Inferior parietal cortex (tissue), 1 donor: Measurements from ENCODE around the gene NRG3.

Experiments
- DNase-seq: peaks from one replicate; pipeline ENCODE4 v3.0.0-alpha.2; 2016; ENCODE audit errors: extremely low spot score

NRG3 gene

GRCh38 chr10:82211346-82211745 is 336.4 kb downstream of the NRG3 start:
- DNase-seq = no peak

- no peak for DNase-seq
Measured at GRCh38 chr10:82212753-82213152, 337.8 kb downstream of the NRG3 start.

DNA sequence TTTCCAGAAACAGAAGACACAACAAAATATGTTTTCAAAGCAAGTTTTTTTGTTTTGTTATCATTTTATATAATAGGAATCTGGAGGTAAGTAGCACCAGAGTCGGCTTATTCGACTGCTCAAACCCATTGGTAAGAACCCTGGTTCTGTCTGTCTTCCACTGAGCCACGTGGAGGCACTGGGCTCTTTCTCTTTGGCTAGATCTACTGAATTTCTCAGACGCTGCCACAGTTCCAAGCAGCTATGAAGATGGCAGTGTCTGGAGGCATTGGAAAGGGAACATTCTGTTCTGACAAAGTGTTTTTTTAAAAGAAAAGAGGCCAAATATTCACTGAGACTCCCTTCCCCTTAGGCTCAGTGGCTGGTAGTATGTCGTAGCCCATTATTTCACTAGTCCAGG is 338.8 kb downstream of the NRG3 start:
- no peak for DNase-seq

DNA sequence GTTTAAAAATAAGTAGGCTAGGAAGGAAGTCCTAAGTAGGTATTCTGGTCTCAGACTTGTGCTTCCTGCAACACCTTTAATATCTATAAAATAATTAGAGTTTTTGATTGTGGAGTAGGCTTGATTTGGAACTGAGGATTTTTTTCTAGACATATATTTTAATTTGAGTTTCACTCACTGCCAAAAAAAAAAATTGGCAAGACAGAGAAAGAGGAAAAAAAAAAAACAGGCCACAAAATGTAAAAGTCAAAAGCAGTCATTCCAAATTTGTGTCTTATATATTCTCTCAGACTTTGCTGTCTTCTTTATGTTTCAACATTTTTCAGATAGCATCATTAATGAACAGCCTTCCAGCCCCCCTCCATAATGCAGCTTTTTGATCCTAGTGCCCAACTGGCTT is 346.1 kb downstream of the NRG3 start:
- no peak for DNase-seq

GRCh38 chr10:82221601-82222149 is 346.7 kb downstream of the NRG3 start:
- DNase-seq = no peak

GRCh38 chr10:82228701-82229100 is 353.7 kb downstream of the NRG3 start:
- no peak for DNase-seq

DNA sequence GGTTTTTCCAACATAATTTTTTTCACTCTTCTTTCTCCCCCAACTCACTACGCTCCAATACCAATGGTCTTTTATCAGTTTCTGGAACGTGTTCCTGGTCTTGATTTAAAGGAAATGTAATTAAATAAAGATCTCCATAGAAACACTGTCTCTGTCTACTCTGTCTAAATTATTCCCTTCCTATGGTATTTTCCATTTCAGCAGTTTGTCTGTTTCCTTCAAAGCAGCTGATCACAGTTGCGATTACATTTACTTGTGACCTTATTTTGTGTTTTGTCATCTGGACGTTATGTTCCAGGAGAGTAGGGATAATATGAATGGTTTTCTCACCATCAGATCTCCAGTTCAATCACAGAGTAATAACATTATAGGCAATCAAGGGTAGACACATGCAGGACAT is 359.2 kb downstream of the NRG3 start:
- no peak for DNase-seq

GRCh38 chr10:82236084-82236731 is 361.2 kb downstream of the NRG3 start:
- no peak for DNase-seq

- DNase-seq = no peak
Measured at GRCh38 chr10:82238291-82238690, 363.3 kb downstream of the NRG3 start.

GRCh38 chr10:82240408-82240807 is 365.4 kb downstream of the NRG3 start:
- no peak for DNase-seq

- no peak for DNase-seq
Measured at GRCh38 chr10:82242778-82243177, 367.8 kb downstream of the NRG3 start.

- DNase-seq = no peak
Measured at GRCh38 chr10:82245157-82245556, 370.2 kb downstream of the NRG3 start.

GRCh38 chr10:82245906-82246560 is 371.0 kb downstream of the NRG3 start:
- no peak for DNase-seq

GRCh38 chr10:82249141-82249540 is 374.1 kb downstream of the NRG3 start:
- no peak for DNase-seq

GRCh38 chr10:82251222-82251906 is 376.4 kb downstream of the NRG3 start:
- no peak for DNase-seq

GRCh38 chr10:82252081-82252480 is 377.1 kb downstream of the NRG3 start:
- DNase-seq = no peak

DNA sequence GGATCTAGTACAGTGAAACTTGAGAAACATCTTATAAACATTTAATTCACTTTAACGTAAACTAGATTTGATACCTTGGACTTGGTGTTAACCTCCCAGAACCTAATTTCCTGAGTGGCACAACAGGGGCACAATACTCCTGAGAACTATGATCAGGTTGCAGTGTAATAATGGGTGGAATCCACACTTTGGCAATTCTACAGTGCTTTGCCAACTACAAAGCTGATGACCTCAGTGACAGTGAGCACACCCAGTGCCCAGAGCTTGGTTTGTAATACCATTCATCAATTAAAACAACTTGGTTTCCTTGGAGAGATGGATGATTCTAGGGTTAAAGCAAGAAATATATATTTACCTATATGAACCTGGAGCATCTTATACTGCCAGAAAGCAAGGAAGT is 379.2 kb downstream of the NRG3 start:
- DNase-seq = no peak

- DNase-seq = no peak
Measured at GRCh38 chr10:82256275-82256674, 381.3 kb downstream of the NRG3 start.

GRCh38 chr10:82266438-82266837 is 391.4 kb downstream of the NRG3 start:
- DNase-seq = no peak

DNA sequence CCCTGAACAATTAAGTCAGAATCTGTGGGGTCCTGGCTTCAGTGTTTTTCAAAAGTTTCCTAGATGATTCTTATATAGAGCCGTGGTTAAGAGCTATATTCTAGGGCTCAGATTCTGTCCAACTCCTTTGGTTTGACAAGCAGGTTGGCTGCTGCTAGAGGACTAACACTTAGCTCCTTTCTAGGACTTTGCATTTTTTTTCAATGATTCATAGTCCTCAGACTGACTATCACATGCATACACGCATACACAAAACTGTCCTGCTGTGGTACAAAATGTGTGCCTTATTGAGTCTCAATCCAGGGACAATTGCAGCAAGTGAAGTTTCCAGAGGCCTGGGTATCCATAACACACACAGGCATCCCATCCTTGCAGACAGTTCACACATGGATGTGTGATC is 392.0 kb downstream of the NRG3 start:
- DNase-seq = peak; percentile 37

DNA sequence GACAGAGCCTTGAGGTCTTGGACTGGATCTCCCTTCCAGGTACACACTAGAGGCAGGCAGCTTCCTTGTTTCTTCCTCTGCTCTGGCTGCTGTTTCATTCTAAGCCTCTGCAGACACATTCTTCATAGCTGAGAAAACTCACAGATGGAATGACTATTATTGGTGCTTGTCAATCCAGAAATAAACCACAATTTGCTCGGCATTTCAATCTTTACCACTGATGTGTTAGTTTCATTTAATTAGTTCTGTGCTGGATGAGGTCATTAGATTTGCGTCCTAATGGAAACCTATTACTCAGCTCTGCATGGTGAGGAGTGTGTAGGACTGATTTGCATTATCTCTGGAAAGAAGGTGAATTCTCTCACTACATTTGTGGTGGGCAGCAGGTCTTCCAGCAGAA is 392.5 kb downstream of the NRG3 start:
- DNase-seq = peak; percentile 35

DNA sequence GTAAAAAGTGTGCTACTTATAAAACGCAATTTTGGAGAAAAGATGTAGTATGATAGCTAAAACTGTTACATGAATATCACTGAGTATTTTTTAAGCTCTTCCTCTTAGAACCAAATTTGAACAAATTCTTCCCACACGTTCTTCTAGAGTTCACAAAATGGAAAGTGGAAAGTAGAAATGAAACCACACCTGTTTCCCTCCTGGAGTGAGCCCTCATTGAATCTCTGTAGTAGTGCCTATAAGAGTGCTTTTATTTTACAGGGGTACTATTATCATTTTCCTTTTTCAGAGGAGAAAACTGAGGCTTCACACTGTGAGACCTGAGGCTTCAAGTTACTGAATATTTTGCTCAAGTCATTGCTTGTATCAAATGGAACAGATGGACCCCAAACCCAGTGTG is 393.0 kb downstream of the NRG3 start:
- DNase-seq = peak; percentile 25

- DNase-seq = no peak
Measured at GRCh38 chr10:82277591-82277990, 402.6 kb downstream of the NRG3 start.
